VCaP (cell line): ENCODE data around the gene RARA.
"Not testable (repeated sequence)": the region's sequence is repeated elsewhere in the genome, so short reads cannot be mapped to it uniquely, and the experiment has no call there.

ENCODE experiments used
- H3K27ac ChIP-seq: fragments of 450-650 bp; 2 replicates; pipeline ENCODE4 v1.5.1; 2017
- CTCF ChIP-seq: fragments of 450-650 bp; conservative IDR thresholded peaks from 2 replicates; pipeline ENCODE4 v1.5.1; 2017; ENCODE audit warnings: mild to moderate bottlenecking, moderate library complexity

RARA gene

DNA sequence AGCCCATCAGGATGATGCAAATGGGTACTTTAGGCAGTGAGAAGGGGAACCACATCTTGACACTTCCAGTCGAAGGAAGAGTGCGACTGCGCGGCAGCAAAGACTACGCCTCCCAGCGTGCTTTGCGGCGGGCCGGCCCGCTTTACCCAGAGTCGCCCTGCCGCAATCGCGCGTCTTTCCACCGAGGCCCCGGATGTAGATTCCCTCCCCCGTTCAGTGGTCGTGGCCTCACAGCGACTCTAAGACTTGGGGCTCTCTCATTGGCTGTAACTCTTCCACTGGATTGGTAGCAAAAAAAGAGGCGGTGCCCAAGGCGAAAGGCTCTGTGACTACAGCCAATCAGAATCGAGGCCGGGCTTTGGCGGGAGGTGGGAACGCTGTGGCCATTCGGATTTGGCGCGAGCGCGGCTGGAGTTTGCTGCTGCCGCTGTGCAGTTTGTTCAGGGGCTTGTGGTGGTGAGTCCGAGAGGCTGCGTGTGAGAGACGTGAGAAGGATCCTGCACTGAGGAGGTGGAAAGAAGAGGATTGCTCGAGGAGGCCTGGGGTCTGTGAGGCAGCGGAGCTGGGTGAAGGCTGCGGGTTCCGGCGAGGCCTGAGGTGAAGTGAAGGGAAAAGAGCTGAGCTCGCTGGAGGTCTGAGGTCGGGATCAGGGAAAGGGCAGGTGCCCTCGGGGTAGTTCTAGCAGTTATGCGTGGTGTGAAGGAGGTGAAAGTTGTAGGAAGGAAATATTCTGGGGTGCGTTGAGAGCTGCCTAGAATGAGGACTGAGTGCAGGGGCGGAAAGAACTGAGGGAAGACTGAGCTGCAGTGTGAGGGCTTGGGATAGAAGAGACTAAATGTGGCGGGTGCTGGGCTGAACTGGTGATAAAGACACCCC, 21.2 kb upstream of the RARA start, which contains the start of gene CDC6:
TSS of gene CDC6 (plus strand) at position 386 of the 876 bp plus-strand sequence. CDS start 1,542 bp downstream, outside the sequence.
- peak within 1 kb of the TSS; percentile 78 for H3K27ac ChIP-seq
- TF ChIP-seq CTCF: no peak

GRCh38 chr17:40290629-40291280, 18.2 kb upstream of the RARA start:
- TF ChIP-seq CTCF: peak; percentile 86
- peak overlapping the region; percentile 44; the same call in 1 of the 2 replicates for H3K27ac ChIP-seq

GRCh38 chr17:40291281-40291664, 17.7 kb upstream of the RARA start:
- no peak overlapping the region for H3K27ac ChIP-seq
- TF ChIP-seq CTCF: no peak

- no peak overlapping the region for H3K27ac ChIP-seq
- no peak for TF ChIP-seq CTCF
Observed at GRCh38 chr17:40293363-40293762, 15.6 kb upstream of the RARA start.

- TF ChIP-seq CTCF: no peak
- no peak overlapping the region for H3K27ac ChIP-seq
Observed at GRCh38 chr17:40295488-40296436, 13.2 kb upstream of the RARA start.

DNA sequence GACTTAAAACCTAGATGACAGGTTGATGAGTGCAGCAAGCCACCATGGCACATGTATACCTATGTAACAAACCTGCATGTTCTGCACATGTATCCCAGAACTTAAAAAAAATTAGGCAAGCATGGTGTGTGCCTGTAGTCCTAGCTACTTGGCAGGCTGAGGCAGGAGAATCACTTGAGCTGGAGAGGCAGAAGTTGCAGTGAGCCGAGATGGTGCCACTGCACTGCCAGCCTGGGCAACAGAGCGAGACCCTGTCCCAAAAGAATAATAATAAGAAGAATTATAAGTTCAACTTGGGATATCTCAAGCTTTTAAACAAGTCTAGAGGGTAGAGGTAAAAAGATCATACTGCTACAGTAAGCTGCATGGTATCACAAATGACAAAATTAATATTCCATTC, 11.5 kb upstream of the RARA start:
- no peak for TF ChIP-seq CTCF
- H3K27ac ChIP-seq: no peak overlapping the region

- H3K27ac ChIP-seq: no peak overlapping the region; the same call in 1 of the 2 replicates
- no peak for TF ChIP-seq CTCF
Observed at GRCh38 chr17:40298726-40299125, 10.3 kb upstream of the RARA start.

- not testable (repeated sequence) for H3K27ac ChIP-seq
Observed at GRCh38 chr17:40299159-40299757, 9.7 kb upstream of the RARA start.
